GM21529 (cell line): ENCODE results near the gene VPS37C.

ENCODE experiments used
- ATAC-seq: cut with Tn5 transposase; IDR thresholded peaks from one replicate; pipeline ENCODE4 v1.9.1; 2021; ENCODE audit not compliant: unreplicated experiment

Gene VPS37C

GRCh38 chr11:61119055-61119454 is 42.2 kb downstream of the VPS37C start:
- ATAC-seq, result no peak

GRCh38 chr11:61118406-61118805 is 42.8 kb downstream of the VPS37C start:
- ATAC-seq, result no peak

- ATAC-seq, result no peak
Measured at GRCh38 chr11:61118004-61118403, 43.2 kb downstream of the VPS37C start.

GRCh38 chr11:61117168-61117520 is 44.1 kb downstream of the VPS37C start:
- ATAC-seq, result no peak

GRCh38 chr11:61116426-61117167 is 44.6 kb downstream of the VPS37C start:
- no peak for ATAC-seq

DNA sequence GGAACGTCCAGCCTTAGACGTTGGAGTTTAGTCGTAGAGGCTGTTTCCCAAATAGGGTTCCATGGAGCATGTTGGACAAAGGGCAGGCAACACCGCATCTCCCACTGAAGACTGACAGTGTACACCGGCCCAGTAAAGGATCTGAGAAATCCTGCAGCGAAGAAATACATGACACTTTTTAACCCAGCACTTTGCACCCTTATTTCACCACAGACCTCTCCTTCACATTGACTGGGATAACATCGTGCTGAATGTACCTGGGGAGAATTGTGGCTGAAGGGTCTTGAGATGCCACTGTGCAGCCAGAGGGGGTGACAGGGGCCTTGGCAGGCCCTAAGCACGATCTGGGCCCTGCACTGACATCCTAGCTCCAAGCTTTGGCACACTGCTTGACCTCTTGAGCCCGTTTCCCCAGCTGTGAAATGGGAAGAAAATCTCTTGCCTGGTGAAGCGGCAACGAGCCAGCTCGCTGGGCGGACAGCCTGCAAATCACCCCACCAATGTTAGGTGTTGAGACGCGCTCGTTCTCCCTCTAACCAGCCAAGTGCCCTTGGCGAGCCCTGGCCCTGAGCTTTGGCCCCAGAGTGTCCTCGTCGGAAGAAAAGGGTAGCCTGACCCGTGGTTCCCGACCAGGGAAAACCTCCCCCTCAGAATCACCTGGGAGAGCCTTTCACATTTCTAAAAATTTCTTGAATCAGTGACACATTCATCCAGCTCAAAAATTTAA is 45.6 kb downstream of the VPS37C start:
- no peak for ATAC-seq

DNA sequence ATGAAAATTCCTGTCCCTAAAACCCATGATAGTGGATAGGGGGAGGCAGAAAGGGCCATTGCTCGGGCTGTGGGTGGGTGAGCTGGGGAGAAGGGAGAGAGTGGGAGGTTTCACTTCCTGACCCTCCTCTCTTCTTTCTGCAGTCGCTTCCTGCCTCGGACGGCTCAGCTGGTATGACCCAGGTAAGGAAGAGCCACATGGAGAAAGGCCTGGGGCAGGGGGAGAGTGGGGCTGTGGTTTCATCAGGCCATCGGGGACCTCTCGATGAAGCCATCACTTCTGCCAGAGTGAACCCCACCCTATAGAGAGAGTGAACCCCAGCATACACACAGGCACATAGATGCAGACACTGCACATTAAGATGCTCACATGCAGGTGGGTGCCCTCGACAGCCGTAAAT is 46.3 kb downstream of the VPS37C start:
- no peak for ATAC-seq

DNA sequence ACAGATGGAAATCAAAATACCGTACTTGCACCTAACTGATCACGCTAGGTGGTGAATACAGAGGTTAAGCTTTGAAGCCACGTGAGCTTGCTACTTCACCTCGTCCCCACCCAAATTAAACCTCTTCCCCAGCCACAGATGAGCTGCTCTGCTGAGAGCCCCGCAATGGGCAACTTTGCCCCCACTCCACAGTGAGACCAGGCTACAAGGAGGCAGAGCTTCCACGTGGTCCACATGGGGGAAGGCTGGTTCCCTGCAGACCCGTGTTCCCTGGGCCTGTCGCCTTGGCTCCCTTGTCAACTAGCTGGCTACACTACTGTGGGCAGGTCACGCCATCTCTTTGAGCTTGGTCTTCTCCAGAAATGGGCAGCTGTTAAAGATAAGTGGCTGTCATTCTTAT is 48.0 kb downstream of the VPS37C start:
- no peak for ATAC-seq

GRCh38 chr11:61112575-61112974 is 48.7 kb downstream of the VPS37C start:
- ATAC-seq, result no peak

DNA sequence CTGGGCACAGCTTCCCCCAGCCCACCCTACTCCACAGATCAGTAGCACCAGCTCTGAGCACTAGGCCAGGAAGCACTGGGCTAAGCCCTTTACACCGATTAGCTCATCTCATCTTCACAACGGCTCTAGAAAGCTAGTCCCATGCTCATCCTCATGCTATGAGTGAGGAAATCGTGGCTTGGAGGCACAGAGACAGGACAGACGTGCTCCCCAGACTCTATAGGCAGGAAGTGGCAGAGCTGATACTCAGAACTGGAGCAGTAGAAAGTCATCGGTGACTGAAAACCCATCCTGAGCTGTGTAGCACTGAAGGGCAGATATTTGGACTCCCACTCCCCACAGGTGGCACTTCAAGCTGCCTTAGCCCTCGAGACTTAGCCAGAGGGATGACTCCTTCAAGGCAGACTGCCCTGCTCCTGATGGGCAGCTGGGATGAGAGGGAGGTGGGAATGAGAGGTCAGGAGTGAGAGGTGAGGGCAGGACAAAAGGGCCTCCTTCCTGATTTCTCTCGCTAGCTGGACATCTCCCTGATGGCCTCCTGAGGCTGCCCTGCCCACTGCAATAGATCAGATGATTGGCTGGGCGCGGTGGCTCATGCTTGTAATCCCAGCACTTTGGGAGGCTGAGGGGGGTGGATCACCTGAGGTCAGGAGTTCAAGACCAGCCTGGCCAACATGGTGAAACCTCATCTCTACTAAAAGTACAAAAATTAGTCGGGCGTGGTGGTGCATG is 49.3 kb downstream of the VPS37C start:
- ATAC-seq, result no peak

DNA sequence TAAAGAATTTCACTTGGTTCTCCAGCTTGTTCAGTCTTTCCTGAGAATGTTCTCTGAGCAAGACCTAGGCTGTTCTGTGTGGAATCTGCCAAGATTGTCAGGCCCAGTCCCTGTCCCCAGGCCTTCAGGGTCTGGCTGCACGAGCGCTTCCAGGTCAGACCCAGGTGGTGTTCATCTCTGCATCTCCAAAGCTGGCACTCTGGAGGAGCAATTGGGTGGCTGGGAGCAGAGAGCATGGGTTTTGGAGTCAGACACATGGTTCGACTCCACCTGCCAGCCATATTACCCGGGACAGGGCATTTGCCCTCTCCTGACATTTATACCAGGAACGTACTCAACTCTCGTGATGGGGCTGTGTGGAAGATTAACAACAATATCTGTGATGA is 50.2 kb downstream of the VPS37C start:
- ATAC-seq, result no peak

- ATAC-seq, result no peak
Measured at GRCh38 chr11:61110255-61111049, 50.8 kb downstream of the VPS37C start.

- no peak for ATAC-seq
Measured at GRCh38 chr11:61109671-61110070, 51.6 kb downstream of the VPS37C start.

DNA sequence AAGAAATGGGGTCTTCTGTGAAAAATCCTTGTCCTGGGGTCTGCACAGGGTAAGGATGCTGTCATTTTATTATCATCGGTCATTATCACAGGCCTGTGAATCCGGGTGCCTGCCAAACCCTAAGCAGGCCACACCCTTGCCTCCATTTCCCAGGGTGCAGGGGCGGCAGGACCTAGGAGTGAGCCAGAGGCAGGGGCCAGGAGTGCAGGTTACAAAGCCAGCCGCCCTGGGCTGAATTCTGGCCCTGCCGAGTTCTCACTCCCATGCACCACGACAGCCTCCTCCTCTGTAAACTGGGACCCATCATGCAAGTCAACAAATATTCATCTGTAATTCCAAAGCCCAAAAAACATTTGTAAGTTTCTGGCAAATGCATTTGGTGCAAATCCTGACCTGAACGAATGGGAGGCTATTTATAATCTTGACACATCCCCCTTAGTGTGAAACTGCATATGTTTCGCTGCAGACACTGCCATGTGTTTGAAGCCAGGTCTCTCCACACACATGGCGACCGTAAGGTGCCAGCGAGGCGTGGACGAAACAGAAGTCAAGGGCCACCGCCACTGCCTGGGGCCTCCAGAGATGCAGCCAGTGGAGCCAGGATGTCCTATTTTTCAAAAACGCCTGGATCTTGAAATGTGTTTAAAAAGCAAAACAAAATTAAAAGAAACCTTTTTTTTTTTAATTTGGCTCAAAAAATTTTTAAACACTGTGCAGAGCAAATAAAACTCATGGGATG is 52.2 kb downstream of the VPS37C start:
- ATAC-seq, result no peak

DNA sequence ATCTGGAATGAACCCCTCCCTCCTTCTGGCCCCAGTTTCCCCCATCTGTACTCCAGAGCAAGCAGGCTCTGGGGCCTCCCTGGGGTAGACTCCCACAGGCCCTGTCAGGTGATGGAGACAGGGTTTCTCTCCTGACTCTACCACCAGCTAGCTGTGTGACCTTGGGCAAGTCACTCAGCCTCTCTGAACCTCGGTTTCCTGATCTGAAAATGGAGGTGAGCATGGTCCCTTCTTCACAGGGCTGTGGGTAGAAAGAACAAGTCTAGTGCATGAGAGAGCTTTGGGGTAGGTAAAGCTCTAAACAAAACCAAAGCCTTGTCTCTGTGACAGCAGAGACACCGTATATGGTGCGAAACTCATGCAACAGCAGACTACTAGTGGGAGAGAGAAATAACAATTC is 53.3 kb downstream of the VPS37C start:
- ATAC-seq, result no peak

GRCh38 chr11:61106894-61107470 is 54.2 kb downstream of the VPS37C start:
- no peak for ATAC-seq

- ATAC-seq, result no peak
Measured at GRCh38 chr11:61106296-61106695, 54.9 kb downstream of the VPS37C start.

DNA sequence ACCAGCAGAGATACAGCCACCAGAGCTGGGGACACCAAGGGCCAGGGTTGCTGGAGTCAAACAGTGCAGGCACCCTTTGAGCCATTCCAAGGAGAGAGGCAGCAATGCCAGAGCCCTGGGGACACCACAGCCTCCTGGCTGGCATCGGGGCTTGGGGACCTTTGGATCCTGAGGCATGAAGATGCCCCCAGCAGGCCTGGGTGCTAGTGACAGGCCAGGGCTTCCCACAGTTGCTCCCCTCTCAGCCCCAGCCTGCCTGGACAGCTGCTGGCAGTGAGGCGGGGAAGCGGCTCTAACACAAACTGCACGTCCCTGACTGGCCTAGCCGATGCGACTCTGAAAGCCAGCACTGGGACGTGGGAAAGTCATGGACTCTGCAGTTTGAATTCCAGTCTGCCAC is 56.3 kb downstream of the VPS37C start:
- no peak for ATAC-seq

DNA sequence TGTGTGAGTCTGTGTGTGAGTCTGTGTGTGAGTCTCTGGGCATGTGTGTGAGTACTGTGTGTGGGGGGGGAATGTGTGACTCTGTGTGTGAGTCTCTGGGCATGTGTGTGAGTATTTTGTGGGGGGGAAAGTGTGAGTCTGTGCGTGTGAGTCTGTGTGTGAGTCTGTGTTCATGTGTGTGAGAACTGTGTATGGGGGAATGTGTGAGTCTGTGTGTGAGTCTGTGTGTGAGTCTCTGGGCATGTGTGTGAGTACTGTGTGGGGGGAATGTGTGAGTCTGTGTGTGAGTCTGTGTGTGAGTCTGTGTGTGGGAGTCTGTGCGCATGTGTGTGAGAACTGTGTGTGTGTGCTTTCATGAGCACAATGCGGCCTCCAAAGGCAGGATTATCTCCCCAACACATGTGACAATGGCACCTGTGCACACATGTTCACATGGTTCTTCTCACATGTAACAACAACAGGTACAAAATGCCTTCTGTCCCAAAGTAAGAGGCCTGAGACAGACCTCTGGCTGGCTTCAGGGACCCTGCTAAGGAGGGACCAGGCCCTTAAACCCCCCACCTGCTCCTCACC is 57.3 kb downstream of the VPS37C start:
- no peak for ATAC-seq
